DMS114 treated with DMSO at 0.1 percent for 48 hours (cell line): Measurements from ENCODE around the gene SLC66A3.

Experiments
- DNase-seq: peaks from one replicate; lab custom pipeline; 2025; ENCODE audit not compliant: unreplicated experiment; lab: John Stamatoyannopoulos, UW

The SLC66A3 gene

GRCh38 chr2:11213090-11213638 lies 57.9 kb downstream of the SLC66A3 start:
- no peak for DNase-seq

DNA sequence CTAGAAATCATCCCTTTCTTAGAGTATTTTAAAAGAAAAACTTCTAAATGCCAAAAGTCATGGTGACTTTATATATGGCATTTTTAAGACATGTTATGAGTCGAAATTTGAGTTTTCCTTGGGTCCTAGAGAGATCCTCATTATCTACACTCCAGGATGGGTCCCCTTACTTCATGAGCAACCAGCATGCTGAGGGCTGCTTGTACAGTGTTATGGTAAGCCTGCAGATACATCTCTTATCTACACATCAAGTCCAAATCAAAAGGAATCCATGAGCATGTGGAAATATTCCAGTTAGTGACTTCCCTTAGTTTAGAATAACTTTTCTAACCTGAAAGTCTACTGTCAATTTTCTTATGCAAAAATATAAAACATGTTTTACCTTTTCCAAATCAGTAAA lies 58.7 kb downstream of the SLC66A3 start:
- DNase-seq, result no peak

GRCh38 chr2:11214770-11215169 lies 59.5 kb downstream of the SLC66A3 start:
- DNase-seq, result no peak

GRCh38 chr2:11215407-11215806 lies 60.1 kb downstream of the SLC66A3 start:
- DNase-seq, result no peak

GRCh38 chr2:11220445-11220844 lies 65.2 kb downstream of the SLC66A3 start:
- no peak for DNase-seq

- DNase-seq, result no peak
These were observed 67.6 kb downstream of the SLC66A3 start for GRCh38 chr2:11222845-11223244.

- no peak for DNase-seq
These were observed 69.6 kb downstream of the SLC66A3 start for GRCh38 chr2:11224887-11225286.

DNA sequence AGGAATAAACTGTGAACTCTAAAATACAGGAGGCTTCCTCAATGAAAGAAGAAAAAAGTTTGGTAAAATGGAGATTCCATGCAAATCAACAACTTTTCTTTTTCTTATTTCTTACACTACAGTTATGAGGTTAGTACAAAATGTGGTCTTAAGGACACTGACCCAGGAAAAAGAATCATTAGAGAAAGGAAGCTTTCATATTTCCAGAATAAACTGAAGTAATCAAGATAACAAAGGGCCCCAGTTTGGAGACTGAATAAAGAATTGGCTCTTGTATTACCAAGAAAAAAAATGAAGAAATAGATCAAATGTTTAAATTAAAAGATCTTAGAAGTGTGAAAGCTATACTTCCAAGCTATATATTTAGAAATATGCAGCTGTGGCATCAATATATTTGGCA lies 72.3 kb downstream of the SLC66A3 start:
- no peak for DNase-seq
